BJ (cell line): ENCODE measurements around the gene CLASP1. TPM values are rescaled to one million over a fixed set of nuclear protein-coding genes. Genes with fewer than 3 reads are reported as not detected.
"Not testable (repeated sequence)": the region's sequence is repeated elsewhere in the genome, so short reads cannot be mapped to it uniquely, and the experiment has no call there.

ENCODE experiments used
- CTCF ChIA-PET: fragments of 350-600 bp; formaldehyde crosslinking; extraction: SDS; loops from one replicate; lab custom pipeline; 2021; ENCODE audit warnings: antibody characterized with exemption, inconsistent platforms; lab: Yijun Ruan, JAX
- POLR2A ChIA-PET: fragments of 300-600 bp; sonication (Branson Sonifier 250); formaldehyde crosslinking; extraction: SDS; loops from one replicate; lab custom pipeline; 2021; ENCODE audit warnings: antibody characterized with exemption; lab: Charles Lee
- DNase-seq: peaks from one replicate; pipeline ENCODE4 v3.0.0-alpha.2; 2011; ENCODE audit warnings: low read depth
- H3K27me3 ChIP-seq: 2 replicates; pipeline ENCODE4 v1.6.0; 2011; ENCODE audit warnings: low read length; ENCODE audit not compliant: control insufficient read depth, insufficient read depth
- H3K36me3 ChIP-seq: 2 replicates; pipeline ENCODE4 v1.5.1; 2011; ENCODE audit warnings: low read length; ENCODE audit not compliant: control insufficient read depth, insufficient read depth
- H3K4me3 ChIP-seq: 2 replicates; pipeline ENCODE4 v1.5.1; 2011; ENCODE audit warnings: low read depth, mild to moderate bottlenecking, control low read depth, low read length
- polyA plus RNA-seq: library from polyadenylated mRNA; depleted of rRNA; stranded (reverse); fragments of >200 nt; gene quantifications from 2 replicates; pipeline ENCODE4 v1.2.3, GENCODE V29; 2011
- TF ChIP-seq, protein P1 (sequence below): IDR thresholded peaks from 2 replicates; pipeline ENCODE4 v1.5.1; 2011; ENCODE audit warnings: low read depth, mild to moderate bottlenecking, control low read depth, inconsistent platforms, low read length, moderate library complexity; ENCODE audit not compliant: insufficient read depth

CLASP1 gene
- polyA plus RNA-seq, 1 experiment, result 7.1 TPM

DNA sequence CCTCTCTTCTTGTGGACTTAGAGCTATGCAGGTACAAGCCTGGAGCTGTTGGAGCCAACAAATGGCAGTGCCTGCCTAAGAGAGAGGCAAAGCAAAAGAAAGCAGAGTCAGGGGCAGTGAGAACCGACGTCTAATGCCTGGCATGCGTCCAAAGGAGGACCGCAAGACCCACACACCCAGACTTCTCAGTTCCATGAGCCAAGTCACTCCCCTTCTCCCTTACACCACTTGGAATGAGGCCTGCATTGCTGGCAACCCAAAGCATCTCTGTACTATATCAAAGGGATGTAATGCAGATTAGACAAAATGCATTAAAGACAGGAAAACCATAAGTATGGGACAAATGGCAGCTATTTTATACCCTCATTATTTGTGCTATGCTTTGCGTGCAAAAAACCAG is 168.4 kb downstream of the CLASP1 start:
- TF ChIP-seq, protein P1, sequence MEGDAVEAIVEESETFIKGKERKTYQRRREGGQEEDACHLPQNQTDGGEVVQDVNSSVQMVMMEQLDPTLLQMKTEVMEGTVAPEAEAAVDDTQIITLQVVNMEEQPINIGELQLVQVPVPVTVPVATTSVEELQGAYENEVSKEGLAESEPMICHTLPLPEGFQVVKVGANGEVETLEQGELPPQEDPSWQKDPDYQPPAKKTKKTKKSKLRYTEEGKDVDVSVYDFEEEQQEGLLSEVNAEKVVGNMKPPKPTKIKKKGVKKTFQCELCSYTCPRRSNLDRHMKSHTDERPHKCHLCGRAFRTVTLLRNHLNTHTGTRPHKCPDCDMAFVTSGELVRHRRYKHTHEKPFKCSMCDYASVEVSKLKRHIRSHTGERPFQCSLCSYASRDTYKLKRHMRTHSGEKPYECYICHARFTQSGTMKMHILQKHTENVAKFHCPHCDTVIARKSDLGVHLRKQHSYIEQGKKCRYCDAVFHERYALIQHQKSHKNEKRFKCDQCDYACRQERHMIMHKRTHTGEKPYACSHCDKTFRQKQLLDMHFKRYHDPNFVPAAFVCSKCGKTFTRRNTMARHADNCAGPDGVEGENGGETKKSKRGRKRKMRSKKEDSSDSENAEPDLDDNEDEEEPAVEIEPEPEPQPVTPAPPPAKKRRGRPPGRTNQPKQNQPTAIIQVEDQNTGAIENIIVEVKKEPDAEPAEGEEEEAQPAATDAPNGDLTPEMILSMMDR, result no peak
- Histone ChIP-seq H3K27me3 (no peaks in the 10 kb centered on the region), H3K4me3 (no peak overlapping the region), H3K36me3 (no peaks in the 10 kb centered on the region)
- ChIA-PET CTCF (interaction anchor here (0.7 to 1.2 kb wide), 3 partner anchors 21 to 105 kb away, joined by 3 read pairs; no protein-coding TSS in a partner anchor), POLR2A (no interaction called here)
- DNase-seq, result no peak

DNA sequence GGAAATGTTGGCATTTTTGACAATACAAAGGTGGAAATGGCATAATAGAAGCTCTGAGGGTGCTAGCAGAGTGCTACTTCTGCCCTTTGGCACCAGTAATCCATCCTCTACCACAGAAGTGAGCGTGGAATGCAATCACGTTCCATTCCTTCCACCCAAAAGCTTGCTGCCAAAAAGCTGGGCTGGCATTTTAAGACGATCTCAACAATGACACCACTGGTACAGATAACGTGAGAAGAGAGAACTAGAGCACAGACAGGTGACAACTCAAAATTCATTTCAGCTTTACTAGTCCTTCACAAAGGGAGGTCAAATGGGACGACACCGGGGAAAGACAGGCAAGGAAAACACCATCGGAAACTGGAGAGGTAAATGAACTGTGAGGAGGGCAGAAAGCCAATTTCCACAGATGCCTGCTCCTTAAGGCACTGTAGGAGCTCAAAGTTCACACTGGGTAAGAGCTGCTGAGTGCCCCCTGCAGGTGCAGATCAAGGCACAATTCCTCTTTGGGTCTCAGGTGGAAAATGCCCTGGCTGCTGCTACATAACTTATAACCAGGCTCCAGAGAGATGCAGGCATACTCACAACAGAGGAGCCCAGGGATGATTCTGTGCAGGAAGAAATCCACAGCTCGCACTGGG is 169.3 kb downstream of the CLASP1 start:
- ChIA-PET CTCF (interaction anchor here (0.7 to 1.2 kb wide), 4 partner anchors 9 to 105 kb away, joined by 3 read pairs; partner anchors contain the start of gene RNU4ATAC), POLR2A (no interaction called here)
- Histone ChIP-seq H3K36me3 (no peaks in the 10 kb centered on the region), H3K4me3 (no peak overlapping the region), H3K27me3 (no peaks in the 10 kb centered on the region)
- DNase-seq, result no peak
- TF ChIP-seq, protein P1, result peak; percentile 26; the same call in 1 of the 2 replicates

DNA sequence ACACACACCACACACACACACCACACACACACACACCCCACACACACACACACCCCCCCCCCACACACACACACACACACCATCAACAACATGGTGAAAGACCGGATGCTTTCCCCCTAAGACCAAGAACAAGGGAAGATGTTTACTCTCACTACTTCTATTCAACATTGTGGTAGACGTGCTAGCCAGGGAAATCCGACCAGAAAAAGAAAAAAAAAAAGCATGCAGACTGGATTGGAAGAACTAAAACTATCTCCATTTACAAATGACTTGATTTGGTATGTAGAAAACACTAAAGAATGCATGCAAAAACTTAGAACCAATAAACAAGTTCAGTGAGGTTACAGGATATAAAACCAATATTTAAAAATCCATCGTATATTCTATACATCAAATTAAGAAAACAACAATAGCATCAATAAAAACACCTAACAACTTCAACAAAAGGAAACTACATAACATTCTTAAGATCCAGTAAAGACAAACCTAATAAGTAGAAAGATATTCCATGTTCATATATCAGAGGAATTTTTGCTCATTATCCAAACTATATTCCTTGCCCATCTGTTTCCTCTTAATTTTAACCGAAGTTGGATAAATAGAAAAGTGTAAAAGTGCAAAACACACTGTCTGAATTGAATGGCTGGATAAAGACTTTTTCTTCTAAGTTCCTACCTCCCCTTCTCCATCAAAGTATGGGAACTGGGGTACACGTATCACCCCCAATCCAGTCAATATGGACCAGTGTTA is 170.1 kb downstream of the CLASP1 start:
- Histone ChIP-seq H3K27me3 (no peaks in the 10 kb centered on the region), H3K36me3 (no peaks in the 10 kb centered on the region), H3K4me3 (no peak overlapping the region)
- ChIA-PET CTCF (interaction anchor here (1.0 to 1.2 kb wide), 2 partner anchors 51 to 104 kb away, joined by 3 read pairs; partner anchors contain the start of gene RNU4ATAC), POLR2A (no interaction called here)
- TF ChIP-seq, protein P1, result no peak
- DNase-seq, result no peak

DNA sequence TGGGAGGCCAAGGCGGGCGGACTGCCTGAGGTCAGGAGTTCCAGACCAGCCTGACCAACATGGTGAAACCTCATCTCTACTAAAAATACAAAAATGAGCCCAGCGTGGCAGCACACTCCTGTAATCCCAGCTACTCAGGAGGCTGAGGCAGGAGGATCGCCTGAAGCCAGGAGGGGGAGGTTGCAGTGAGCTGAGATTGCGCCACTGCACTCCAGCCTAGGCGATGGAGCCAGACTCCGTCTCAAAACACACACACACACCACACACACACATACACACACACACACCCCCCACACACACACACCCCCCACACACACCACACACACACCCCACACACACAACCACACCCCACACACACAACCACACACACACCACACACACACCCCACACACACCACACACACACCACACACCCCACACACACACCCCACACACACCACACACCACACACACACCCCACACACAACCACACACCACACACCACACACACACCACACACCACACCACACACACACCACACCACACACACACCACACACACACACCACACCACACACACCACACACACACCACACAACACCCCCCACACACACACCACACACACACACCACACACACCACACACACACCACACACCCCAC is 170.8 kb downstream of the CLASP1 start:
- CTCF ChIA-PET, POLR2A ChIA-PET, DNase-seq: not testable (repeated sequence)

DNA sequence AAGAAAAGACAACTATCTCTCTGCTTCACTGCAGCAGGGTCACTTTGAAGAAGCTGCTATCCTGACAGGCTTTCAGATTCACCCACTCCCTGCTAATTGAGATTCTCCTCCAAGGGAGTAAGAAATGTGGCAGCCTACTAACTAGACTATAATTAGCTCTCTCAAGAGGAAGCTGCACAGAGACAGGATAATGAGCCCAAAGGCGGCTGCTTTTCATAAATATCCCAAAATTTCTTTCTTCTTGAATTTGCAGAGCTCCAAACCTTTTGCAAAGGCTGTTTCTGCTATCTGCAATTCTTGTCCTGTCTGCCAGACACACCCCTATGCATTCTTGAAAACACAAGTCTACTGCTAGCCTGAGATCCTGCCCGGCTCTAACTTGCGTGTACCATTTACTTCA is 172.6 kb downstream of the CLASP1 start:
- Histone ChIP-seq H3K27me3 (no peaks in the 10 kb centered on the region), H3K4me3 (no peak overlapping the region), H3K36me3 (no peaks in the 10 kb centered on the region)
- no peak for DNase-seq
- TF ChIP-seq, protein P1, result no peak
- ChIA-PET CTCF (interaction anchor here (0.6 to 1.2 kb wide), 6 partner anchors 8 to 74 kb away, joined by 3 to 4 read pairs (median 3); no protein-coding TSS in a partner anchor), POLR2A (interaction anchor here (0.6 kb wide), 2 partner anchors 29 to 64 kb away, joined by 3 to 6 read pairs; no protein-coding TSS in a partner anchor)

More for the DNA sequence above, 170.8 kb downstream of the CLASP1 start:
- not testable (repeated sequence) for H3K27me3 ChIP-seq, H3K4me3 ChIP-seq, H3K36me3 ChIP-seq
